Stimulated activated effector memory CD8-positive, alpha-beta T cell treated with anti-CD3 and anti-CD28 coated beads, Interleukin-12 subunit alpha, Interleukin-12 subunit beta, amount 100 ng/mL, for 72 hours (primary cell): ENCODE data around the gene PRPH2.
A peak's percentile ranks its signal among the peaks of the same experiment; 100 is the strongest.
"Not testable (repeated sequence)": the region's sequence is repeated elsewhere in the genome, so short reads cannot be mapped to it uniquely, and the experiment has no call there.

Experiments used
- ATAC-seq: fragments of 150-1000 bp; cut with Tn5 transposase; 2 replicates; pipeline ENCODE4 v1.10.0; 2021
- DNase-seq, 2 donors: peaks; one replicate each; pipeline ENCODE4 v3.0.0; 2021 to 2022; ENCODE audit warnings: low spot score in 2 of 2
- H3K27ac Mint-ChIP-seq: one replicate; pipeline ENCODE4 v1.8.0; 2022; ENCODE audit warnings: mild to moderate bottlenecking, mixed read lengths
- H3K36me3 Mint-ChIP-seq: one replicate; pipeline ENCODE4 v1.8.0; 2022; ENCODE audit warnings: mild to moderate bottlenecking, mixed read lengths
- H3K4me1 Mint-ChIP-seq: one replicate; pipeline ENCODE4 v1.8.0; 2022; ENCODE audit warnings: mixed read lengths
- H3K4me3 Mint-ChIP-seq: one replicate; pipeline ENCODE4 v1.8.0; 2022; ENCODE audit warnings: mild to moderate bottlenecking, mixed read lengths
- H3K9me3 Mint-ChIP-seq: one replicate; pipeline ENCODE4 v1.8.0; 2022; ENCODE audit warnings: mixed read lengths

Gene PRPH2

GRCh38 chr6:42724825-42725224, 2.4 kb upstream of the PRPH2 start:
- Mint-ChIP-seq H3K36me3 (no peaks in the 10 kb centered on the region), H3K4me1 (peaks cover 23% of the 10 kb centered on the region)

GRCh38 chr6:42720739-42721138, 1.7 kb downstream of the PRPH2 start:
- no peaks in the 10 kb centered on the region for H3K36me3 Mint-ChIP-seq
- no peaks in the 10 kb centered on the region for H3K9me3 Mint-ChIP-seq
- peaks cover 2% of the 10 kb centered on the region for H3K4me1 Mint-ChIP-seq
- no peak for DNase-seq
- no peak for ATAC-seq
- H3K27ac Mint-ChIP-seq: no peak overlapping the region
- no peak overlapping the region for H3K4me3 Mint-ChIP-seq

More at GRCh38 chr6:42724825-42725224, 2.4 kb upstream of the PRPH2 start:
- Mint-ChIP-seq H3K9me3 (no peaks in the 10 kb centered on the region), H3K27ac (no peak overlapping the region), H3K4me3 (no peak overlapping the region)
- DNase-seq (no peak), ATAC-seq (no peak)

- Mint-ChIP-seq H3K9me3 (no peaks in the 10 kb centered on the region), H3K27ac (no peak overlapping the region), H3K4me1 (no peaks in the 10 kb centered on the region), H3K36me3 (no peaks in the 10 kb centered on the region), H3K4me3 (no peak overlapping the region)
- no peak for ATAC-seq
- DNase-seq: no peak
These were observed 6.5 kb downstream of the PRPH2 start for GRCh38 chr6:42715871-42716270.

GRCh38 chr6:42714098-42714761, 8.2 kb downstream of the PRPH2 start:
- ATAC-seq: no peak
- DNase-seq: no peak
- Mint-ChIP-seq H3K4me1 (no peaks in the 10 kb centered on the region), H3K27ac (no peak overlapping the region), H3K36me3 (no peaks in the 10 kb centered on the region), H3K4me3 (no peak overlapping the region), H3K9me3 (no peaks in the 10 kb centered on the region)

- DNase-seq (no peak), ATAC-seq (no peak)
- no peak overlapping the region for H3K27ac Mint-ChIP-seq
- H3K4me1 Mint-ChIP-seq: peaks cover 8% of the 10 kb centered on the region
- no peak overlapping the region for H3K4me3 Mint-ChIP-seq
- no peaks in the 10 kb centered on the region for H3K36me3 Mint-ChIP-seq
- no peaks in the 10 kb centered on the region for H3K9me3 Mint-ChIP-seq
These were observed 10.5 kb downstream of the PRPH2 start for GRCh38 chr6:42711930-42712329.

- Mint-ChIP-seq H3K4me1 (peaks cover 8% of the 10 kb centered on the region), H3K9me3 (no peaks in the 10 kb centered on the region), H3K4me3 (no peak overlapping the region), H3K27ac (no peak overlapping the region), H3K36me3 (no peaks in the 10 kb centered on the region)
- no peak for ATAC-seq
- no peak for DNase-seq
These were observed 12.1 kb downstream of the PRPH2 start for GRCh38 chr6:42710316-42710715.

DNA sequence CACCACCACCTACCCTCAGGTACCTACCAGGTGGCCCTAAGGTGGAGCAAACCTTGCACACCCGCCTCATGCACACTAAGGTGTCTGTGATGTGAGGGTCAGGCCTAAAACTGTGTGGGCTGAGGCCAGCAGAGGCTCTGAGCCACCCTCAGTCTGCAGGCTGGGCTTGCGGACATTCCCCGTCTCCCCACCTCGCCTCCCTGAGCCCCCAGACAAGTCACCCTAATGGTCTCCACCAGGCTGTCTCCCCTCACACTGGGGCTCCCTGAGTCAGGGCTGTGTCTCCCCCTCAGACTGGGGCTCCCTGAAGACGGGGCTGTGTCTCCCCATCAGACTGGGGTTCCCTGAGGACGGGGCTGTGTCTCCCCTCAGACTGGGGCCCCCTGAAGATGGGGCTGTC, 12.5 kb downstream of the PRPH2 start:
- H3K27ac Mint-ChIP-seq: no peak overlapping the region
- DNase-seq: no peak
- H3K4me1 Mint-ChIP-seq: peaks cover 8% of the 10 kb centered on the region
- no peaks in the 10 kb centered on the region for H3K9me3 Mint-ChIP-seq
- no peak for ATAC-seq
- no peak overlapping the region for H3K4me3 Mint-ChIP-seq
- no peaks in the 10 kb centered on the region for H3K36me3 Mint-ChIP-seq

DNA sequence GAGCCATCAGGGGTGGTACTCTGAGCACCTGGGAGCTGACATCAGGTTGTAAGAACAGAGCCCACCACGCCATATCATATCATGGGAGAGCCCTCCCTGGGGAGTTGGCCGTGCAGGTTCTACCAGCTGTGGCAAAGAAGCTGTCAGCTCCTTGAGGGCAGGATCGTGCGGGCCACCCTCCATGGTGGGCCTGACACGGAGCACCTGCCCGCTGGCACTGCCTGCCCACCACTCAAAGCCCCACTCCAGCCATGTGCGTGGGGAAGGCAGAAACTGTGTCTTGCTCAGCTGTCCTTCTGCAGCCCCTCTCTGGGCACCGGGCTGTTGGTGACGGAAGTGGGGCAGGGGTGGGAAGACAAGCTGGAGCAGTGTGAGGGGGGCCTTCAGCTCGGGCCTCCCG, 14.3 kb downstream of the PRPH2 start:
- Mint-ChIP-seq H3K4me1 (peaks cover 8% of the 10 kb centered on the region), H3K4me3 (no peak overlapping the region), H3K27ac (no peak overlapping the region), H3K9me3 (no peaks in the 10 kb centered on the region), H3K36me3 (no peaks in the 10 kb centered on the region)
- DNase-seq (no peak), ATAC-seq (peak; percentile 16)

DNA sequence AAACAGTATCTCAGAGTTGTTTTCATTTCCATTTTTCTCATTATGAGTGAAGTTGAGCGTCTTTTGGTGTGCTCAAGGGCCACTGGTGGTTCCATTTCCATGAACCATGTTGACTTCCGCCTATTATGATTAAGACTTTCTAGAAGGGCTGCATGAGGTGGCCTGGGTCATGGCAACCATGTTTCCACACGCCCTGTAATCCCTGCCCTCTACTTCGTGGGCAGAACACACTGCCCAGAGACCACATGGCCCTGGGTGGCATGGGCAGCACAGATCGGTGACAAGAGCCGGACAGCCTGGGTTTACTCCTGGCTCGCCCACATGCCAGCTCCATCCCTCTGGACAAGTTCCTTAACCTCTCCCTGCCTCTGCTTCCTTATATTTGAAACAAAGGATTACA, 14.8 kb downstream of the PRPH2 start:
- Mint-ChIP-seq H3K27ac (no peak overlapping the region), H3K4me3 (no peak overlapping the region), H3K36me3 (no peaks in the 10 kb centered on the region), H3K4me1 (peaks cover 8% of the 10 kb centered on the region), H3K9me3 (no peaks in the 10 kb centered on the region)
- ATAC-seq: peak; percentile 67
- DNase-seq: no peak

DNA sequence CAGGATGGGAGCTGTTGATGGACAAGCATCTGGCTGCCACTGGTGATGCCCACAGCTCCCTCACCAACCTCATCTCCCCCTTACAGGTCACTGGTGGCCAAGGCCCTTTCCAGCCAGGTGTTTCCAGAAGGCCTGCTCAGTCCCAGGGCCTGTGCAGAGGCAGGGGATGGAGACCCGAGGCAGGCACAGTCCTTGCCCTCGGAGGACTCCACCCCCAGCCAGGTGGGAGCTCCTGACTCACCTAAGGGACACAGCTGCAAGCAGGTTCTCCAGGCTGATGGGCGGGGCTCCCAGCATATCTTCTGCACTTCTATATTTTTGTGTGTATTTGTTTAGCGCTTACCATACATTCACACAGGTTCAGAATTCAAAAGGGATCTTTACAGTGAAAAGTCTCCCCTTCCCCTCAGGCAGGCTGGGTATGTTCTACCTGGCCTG, 17.4 kb downstream of the PRPH2 start:
- DNase-seq: no peak
- H3K9me3 Mint-ChIP-seq: no peaks in the 10 kb centered on the region

GRCh38 chr6:42704251-42704936, 18.0 kb downstream of the PRPH2 start:
- ATAC-seq (no peak), DNase-seq (no peak)
- H3K4me3 Mint-ChIP-seq: no peak overlapping the region
- H3K4me1 Mint-ChIP-seq: peaks cover 8% of the 10 kb centered on the region
- H3K36me3 Mint-ChIP-seq: no peaks in the 10 kb centered on the region
- H3K27ac Mint-ChIP-seq: no peak overlapping the region
- no peaks in the 10 kb centered on the region for H3K9me3 Mint-ChIP-seq

More for the DNA sequence above, 17.4 kb downstream of the PRPH2 start:
- H3K4me3 Mint-ChIP-seq: no peak overlapping the region
- no peak overlapping the region for H3K27ac Mint-ChIP-seq
- no peak for ATAC-seq
- H3K4me1 Mint-ChIP-seq: peaks cover 8% of the 10 kb centered on the region
- no peaks in the 10 kb centered on the region for H3K36me3 Mint-ChIP-seq

DNA sequence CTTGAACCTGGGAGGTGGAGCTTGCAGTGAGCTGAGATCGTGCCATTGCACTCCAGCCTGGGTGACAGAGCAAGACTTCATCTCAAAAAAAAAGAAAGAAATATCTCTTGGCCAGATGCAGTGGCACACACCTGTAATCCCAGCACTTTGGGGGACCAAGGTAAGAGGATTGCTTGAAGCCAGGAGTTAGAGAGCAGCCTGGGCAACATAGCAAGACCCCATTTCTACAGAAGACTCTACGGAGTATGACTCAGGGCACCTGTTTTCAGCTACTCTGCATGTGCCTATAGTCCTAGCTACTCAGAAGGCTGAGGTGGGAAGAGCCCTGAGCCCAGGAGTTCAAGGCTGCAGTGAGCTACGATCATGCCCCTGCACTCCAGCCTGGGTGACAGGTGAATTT, 19.6 kb downstream of the PRPH2 start:
- not testable (repeated sequence) for H3K4me1 Mint-ChIP-seq, DNase-seq, H3K36me3 Mint-ChIP-seq, H3K9me3 Mint-ChIP-seq, H3K27ac Mint-ChIP-seq, ATAC-seq, H3K4me3 Mint-ChIP-seq

- H3K36me3 Mint-ChIP-seq: no peaks in the 10 kb centered on the region
- H3K4me3 Mint-ChIP-seq: no peak overlapping the region
- ATAC-seq: peak; percentile 62
- peaks cover 1% of the 10 kb centered on the region for H3K4me1 Mint-ChIP-seq
- no peaks in the 10 kb centered on the region for H3K9me3 Mint-ChIP-seq
- DNase-seq: no peak
- H3K27ac Mint-ChIP-seq: no peak overlapping the region
These were observed 20.2 kb downstream of the PRPH2 start for GRCh38 chr6:42702200-42702599.

GRCh38 chr6:42698217-42698616, 24.2 kb downstream of the PRPH2 start:
- no peak for DNase-seq

DNA sequence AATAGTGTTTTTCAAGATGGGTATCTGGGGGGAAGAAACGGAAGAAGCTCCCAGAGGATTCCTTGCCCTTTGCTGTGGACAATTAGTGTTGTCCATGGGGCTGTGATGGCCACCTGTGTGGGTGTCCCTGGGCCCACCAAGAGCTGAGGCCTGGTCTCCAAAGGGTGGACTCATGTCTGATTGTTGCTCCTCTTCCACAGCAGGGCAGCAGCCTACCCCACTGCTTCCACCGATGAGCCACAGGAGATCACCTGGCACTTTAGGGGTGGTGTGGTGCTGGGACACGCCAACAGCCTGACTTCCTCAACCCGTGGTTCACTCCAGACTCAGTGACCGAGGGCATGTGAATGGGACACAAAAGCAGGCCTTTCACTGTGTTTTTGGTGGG, 25.1 kb downstream of the PRPH2 start:
- Mint-ChIP-seq H3K36me3 (peaks cover 29% of the 10 kb centered on the region), H3K9me3 (no peaks in the 10 kb centered on the region), H3K4me3 (no peak overlapping the region), H3K27ac (peak overlapping the region; percentile 24), H3K4me1 (peaks cover 15% of the 10 kb centered on the region)
- DNase-seq: no peak
- ATAC-seq: no peak

More at GRCh38 chr6:42698217-42698616, 24.2 kb downstream of the PRPH2 start:
- peaks cover 19% of the 10 kb centered on the region for H3K36me3 Mint-ChIP-seq
- H3K4me1 Mint-ChIP-seq: peaks cover 15% of the 10 kb centered on the region
- peak overlapping the region; percentile 76 for H3K27ac Mint-ChIP-seq
- no peaks in the 10 kb centered on the region for H3K9me3 Mint-ChIP-seq
- no peak overlapping the region for H3K4me3 Mint-ChIP-seq
- ATAC-seq: no peak

GRCh38 chr6:42696526-42697267, 25.7 kb downstream of the PRPH2 start:
- no peak for ATAC-seq
- Mint-ChIP-seq H3K4me1 (peaks cover 15% of the 10 kb centered on the region), H3K27ac (peak overlapping the region; percentile 24), H3K4me3 (no peak overlapping the region), H3K9me3 (no peaks in the 10 kb centered on the region), H3K36me3 (peaks cover 35% of the 10 kb centered on the region)
- DNase-seq: no peak
